ENCODE measurements around the gene MLLT3. TPM values are rescaled to one million over a fixed set of nuclear protein-coding genes. Genes with fewer than 3 reads are reported as not detected.

Gene MLLT3
- total and polyA plus RNA-seq, 2 of the 8 experiments (the other 6 are each of a cell fraction or from before 2014, with no cell fraction given): 5.9 to 9.6 TPM

GRCh38 chr9:20387062-20387461, 235.2 kb downstream of the MLLT3 start (continued):
- TF ChIP-seq CHD2 (IDR thresholded peaks at IDR 0.05; ENCODE audit: low read length): no peak

- DNase-seq (ENCODE audit: low read depth in 1 of 2, low spot score in 2 of 2): no peak
- Histone ChIP-seq H3K14ac (ENCODE audit: insufficient read length) (no peak overlapping the region), H3K4me3 (ENCODE audit: extremely low read depth in 1 of 4, insufficient read depth in 2 of 4, low read depth in 3 of 4, low read length in 4 of 4) (no peak overlapping the region), H2BK120ac (replicated peaks; ENCODE audit: low read depth, low read length) (no peak overlapping the region), H2AFZ (ENCODE audit: low read length) (no peak overlapping the region), H2BK12ac (ENCODE audit: low read depth, low read length) (no peak overlapping the region), H2BK20ac (ENCODE audit: low read length) (no peak overlapping the region), H3K4ac (replicated peaks; ENCODE audit: insufficient read length, low read depth, low read length) (no peak overlapping the region), H4K91ac (replicated peaks; ENCODE audit: insufficient read length, low read length) (no peak overlapping the region), H4K5ac (ENCODE audit: insufficient read length, low read depth, low read length) (no peak overlapping the region), H3K79me1 (ENCODE audit: low read depth, low read length) (no peaks in the 10 kb centered on the region), H3K18ac (ENCODE audit: extremely low read depth, low read length) (no peak overlapping the region), H3K23ac (ENCODE audit: insufficient read length) (no peak overlapping the region), H3K9ac (replicated peaks in 1 of 4; ENCODE audit: extremely low read depth in 1 of 4, low read depth in 3 of 4, low read length in 3 of 4) (no peak overlapping the region), H4K8ac (ENCODE audit: extremely low read depth, insufficient read depth, low read length) (no peak overlapping the region), H4K20me1 (replicated peaks in 1 of 2; ENCODE audit: control insufficient read depth in 1 of 2, insufficient read depth in 2 of 2, low read length in 2 of 2) (no peaks in the 10 kb centered on the region), H3K56ac (replicated peaks; ENCODE audit: insufficient read length, low read depth, low read length) (no peak overlapping the region), H2AK5ac (ENCODE audit: low read depth, low read length) (no peak overlapping the region), H2BK15ac (ENCODE audit: low read length) (no peak overlapping the region), H2BK5ac (ENCODE audit: low read depth, low read length) (no peak overlapping the region), H3K27ac (ENCODE audit: low read depth, low read length) (no peak overlapping the region), H3K23me2 (ENCODE audit: low read depth, low read length) (no peaks in the 10 kb centered on the region), H3K79me2 (ENCODE audit: control insufficient read depth in 1 of 2, insufficient read depth in 2 of 2, low read length in 2 of 2) (no peaks in the 10 kb centered on the region), H3K4me2 (ENCODE audit: insufficient read depth in 1 of 2, low read depth in 2 of 2, low read length in 2 of 2) (no peak overlapping the region), H3K27me3 (replicated peaks in 1 of 4; ENCODE audit: control insufficient read depth in 3 of 4, extremely low read depth in 1 of 4, insufficient read depth in 3 of 4, low read length in 3 of 4) (no peaks in the 10 kb centered on the region), H3K36me3 (ENCODE audit: control insufficient read depth in 2 of 4, insufficient read depth in 4 of 4, low read length in 3 of 4) (no peaks in the 10 kb centered on the region), H3K4me1 (replicated peaks in 1 of 4; ENCODE audit: control insufficient read depth in 3 of 4, insufficient read depth in 4 of 4, low read length in 3 of 4) (no peaks in the 10 kb centered on the region; a peak in 1 of 7 replicates), H3K9me3 (ENCODE audit: insufficient read depth in 2 of 2, low read depth in 1 of 2, low read length in 1 of 2) (no peaks in the 10 kb centered on the region)
- POLR2A ChIA-PET (ENCODE audit: partially characterized antibody): no interaction called here
- 97% methylated on average over 2 of the region's 2 CpGs; no CpG with 5 or more reads in 1 of the 2 experiments for WGBS, 2 experiments (ENCODE audit: extremely low coverage in 1 of 2, insufficient coverage in 1 of 2, insufficient read length in 1 of 2, insufficient replicate concordance in 2 of 2, low coverage in 1 of 2, low lambda C conversion rate in 2 of 2, missing lambda C conversion rate in 1 of 2)
- no peak for FAIRE-seq
- CTCF ChIA-PET (ENCODE audit: partially characterized antibody): no interaction called here
Measured at GRCh38 chr9:20384642-20385041, 237.7 kb downstream of the MLLT3 start.

Data from H1 (cell line).